Medulla oblongata (tissue), 1 donor: ENCODE results near the gene SHKBP1.
"Not testable (repeated sequence)": the region's sequence is repeated elsewhere in the genome, so short reads cannot be mapped to it uniquely, and the experiment has no call there.

Experiments
- DNase-seq: peaks from one replicate; pipeline ENCODE4 v3.0.0-alpha.2; 2015; ENCODE audit errors: extremely low spot score

Gene SHKBP1, protein sequence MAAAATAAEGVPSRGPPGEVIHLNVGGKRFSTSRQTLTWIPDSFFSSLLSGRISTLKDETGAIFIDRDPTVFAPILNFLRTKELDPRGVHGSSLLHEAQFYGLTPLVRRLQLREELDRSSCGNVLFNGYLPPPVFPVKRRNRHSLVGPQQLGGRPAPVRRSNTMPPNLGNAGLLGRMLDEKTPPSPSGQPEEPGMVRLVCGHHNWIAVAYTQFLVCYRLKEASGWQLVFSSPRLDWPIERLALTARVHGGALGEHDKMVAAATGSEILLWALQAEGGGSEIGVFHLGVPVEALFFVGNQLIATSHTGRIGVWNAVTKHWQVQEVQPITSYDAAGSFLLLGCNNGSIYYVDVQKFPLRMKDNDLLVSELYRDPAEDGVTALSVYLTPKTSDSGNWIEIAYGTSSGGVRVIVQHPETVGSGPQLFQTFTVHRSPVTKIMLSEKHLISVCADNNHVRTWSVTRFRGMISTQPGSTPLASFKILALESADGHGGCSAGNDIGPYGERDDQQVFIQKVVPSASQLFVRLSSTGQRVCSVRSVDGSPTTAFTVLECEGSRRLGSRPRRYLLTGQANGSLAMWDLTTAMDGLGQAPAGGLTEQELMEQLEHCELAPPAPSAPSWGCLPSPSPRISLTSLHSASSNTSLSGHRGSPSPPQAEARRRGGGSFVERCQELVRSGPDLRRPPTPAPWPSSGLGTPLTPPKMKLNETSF

DNA sequence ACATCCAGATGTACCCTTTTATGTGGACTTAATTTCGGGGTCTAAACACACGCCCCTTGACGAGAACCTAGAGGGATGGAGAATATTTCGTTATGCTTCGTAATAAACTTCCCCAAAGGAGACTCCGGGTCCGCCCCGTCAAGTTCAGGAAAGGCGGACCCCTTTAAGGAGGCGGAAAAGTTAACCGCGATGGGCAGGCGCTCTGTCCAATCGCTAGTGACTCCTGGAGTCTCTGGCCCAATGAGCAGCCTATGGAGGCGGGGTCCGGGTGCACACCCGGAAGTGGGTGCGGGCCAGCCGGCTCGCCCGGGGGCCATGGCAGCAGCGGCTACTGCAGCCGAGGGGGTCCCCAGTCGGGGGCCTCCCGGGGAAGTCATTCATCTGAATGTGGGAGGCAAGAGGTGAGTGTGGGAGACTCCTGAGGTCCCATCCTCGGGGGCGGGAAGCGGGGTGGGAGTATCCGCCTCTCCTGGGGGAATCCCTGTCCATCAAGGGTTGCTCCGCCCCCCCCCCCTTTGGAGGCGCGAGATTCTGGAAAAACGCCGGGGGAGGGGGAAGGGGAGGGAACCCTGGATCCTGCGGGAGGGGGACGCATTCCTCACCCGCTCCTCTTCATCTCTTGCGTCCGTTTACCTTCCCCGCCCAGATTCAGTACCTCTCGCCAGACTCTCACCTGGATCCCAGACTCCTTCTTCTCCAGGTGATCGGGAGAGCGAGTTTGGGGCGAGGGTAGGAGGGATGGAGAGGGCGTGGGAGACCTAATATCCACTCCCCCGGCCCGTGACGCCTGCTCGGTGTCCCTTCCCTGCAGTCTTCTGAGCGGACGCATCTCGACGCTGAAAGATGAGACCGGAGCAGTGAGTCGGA, at the start of gene SHKBP1:
SHKBP1 (plus strand) TSS at position 289 of the 867 bp plus-strand sequence; CDS start at position 316, 27 bp downstream.
- peak; percentile 97 for DNase-seq

GRCh38 chr19:40528078-40528477, 48.6 kb upstream of the SHKBP1 start:
- DNase-seq, result no peak

DNA sequence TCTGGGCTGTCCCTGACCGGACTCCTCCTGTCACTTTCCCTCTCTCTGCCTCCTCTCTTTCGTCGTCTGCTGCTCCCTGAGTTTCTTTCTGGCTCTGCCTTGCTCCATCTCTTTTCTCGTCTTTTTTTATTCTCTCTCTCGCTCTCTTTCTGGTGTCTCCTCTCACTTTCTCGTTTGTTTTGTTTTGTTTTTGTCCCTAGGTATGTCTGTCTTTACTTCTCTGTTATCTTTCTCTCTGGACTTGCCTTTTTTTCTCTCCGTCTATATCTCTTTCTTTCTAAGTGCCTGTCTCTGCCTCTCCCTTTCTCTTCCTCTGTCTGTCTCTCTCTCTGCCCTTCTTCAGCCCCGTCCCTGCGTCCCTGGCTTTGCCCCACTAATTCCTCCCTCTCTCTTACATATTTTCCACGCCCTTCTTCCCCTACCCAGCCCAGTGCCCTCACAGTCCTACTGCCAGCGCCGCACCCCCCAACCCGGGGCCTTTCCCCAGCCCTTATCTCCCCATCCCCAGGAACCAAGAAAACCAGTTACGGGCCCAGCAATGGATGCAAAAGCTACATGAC, 48.1 kb upstream of the SHKBP1 start:
- no peak for DNase-seq

DNA sequence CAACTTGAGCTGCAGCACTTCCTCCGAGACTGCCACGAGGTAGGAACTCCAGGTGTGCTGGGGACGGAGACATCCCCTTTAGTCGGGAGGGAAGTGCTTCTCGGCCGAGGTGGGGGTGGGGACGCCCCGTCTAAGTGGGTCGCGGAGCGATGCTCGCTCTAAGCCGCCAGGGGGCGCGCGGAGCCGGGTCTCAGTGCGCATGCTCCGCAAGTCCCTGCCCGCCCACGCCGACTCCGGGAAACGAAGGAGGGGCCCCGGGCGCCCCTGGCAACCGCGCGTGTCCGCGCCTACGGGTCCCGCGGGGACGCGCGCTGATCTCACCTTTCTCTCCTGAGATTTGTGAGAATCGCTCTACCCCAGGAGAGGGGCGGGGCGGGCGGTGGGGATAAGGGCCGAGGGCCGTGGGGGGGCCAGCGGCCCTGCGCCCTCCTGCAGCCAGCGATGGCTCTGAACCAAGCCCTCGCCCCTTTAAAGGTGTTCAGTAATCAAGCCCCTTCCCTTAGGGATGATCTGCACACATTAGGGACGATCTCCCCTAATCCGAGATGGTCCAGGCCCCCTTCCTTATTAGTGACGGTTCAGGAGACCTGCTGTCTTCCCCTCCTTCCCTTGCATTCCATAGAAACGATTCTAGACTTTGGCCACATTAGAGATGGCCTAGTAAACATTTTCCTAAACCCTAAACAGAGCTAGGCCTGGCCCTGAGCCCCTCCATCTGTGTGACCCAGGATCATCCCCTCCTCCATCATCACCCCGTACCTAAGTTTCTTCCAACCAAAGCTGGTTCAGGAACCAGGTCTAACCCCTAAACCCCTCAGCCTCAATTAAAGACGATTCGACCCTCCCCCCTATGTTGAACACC, 47.3 kb upstream of the SHKBP1 start:
- DNase-seq, result peak; percentile 83

DNA sequence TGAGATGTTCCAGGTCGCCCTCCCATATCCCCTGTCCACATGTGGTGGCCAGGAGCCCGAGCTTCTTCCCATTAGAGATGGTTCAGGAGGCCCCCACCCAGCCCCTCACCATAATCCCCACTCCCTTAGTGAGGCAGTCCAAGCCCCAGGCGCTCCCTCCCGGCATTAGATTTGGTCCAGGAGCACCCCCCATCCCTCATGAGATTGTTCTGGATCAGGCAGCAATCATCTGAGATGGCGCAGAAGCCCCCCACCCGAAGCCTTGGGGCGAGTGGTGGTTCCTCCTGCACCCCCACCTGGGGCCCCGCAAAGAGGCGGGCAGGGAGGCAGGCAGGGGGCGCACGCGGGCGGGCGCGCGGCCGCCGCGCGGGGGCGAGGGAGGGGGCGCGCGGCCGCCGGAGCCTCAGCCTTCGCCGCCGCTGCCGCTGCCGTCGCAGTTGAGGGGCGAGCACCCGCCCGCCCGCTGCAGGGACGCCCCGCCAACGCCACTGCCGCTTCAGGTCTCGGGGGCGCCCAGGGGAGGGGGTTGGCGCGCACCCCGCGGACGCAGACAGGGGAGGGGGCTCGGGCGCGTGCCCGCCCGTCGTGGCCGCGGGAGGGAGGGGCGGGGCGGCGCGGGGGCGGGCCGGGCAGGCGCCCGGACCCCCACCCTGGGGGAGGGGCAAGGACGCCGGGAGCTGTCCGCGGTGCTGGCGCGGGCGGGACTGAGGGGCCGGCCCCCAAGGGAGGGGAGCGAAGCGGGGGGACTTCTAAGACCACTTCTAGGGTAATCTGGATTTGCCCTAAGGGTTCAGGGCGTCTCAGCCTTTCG, 46.4 kb upstream of the SHKBP1 start:
- DNase-seq, result no peak

DNA sequence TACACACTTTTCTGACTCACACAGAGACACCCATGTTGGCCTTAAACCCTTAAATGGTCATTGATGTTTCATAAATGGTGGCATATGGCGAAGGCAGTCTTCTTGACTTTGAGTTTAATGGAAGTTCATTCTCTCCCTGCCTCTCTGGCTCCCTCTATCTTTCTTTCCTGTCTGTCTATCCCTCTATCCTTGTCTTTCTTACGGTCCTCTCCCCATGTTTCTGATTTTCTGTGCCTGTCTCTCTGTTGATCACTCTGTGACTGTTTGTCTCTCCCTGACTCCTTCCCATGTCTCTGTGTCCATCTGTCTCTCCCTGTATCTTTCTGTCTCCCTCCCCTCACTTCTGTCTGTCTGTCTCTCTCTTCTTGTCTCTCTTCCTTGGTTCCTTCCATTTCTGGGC, 43.2 kb upstream of the SHKBP1 start:
- DNase-seq, result no peak

DNA sequence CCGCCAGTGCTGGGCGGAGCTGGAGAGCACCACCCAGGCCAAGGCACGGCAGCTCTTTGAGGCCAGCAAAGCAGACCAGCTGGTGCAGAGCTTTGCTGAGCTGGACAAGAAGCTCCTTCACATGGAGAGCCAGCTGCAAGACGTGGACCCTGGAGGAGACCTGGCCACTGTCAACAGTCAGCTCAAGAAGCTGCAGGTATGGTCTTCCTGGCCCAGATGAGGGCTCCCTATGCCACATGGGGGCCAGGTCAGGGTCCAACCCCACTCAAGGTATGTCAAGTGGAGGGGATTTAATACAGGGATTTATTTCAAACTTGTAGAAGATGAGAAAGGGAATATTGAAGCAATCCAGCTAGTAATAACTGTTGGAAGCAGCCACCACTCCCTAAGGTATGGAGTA, 42.5 kb upstream of the SHKBP1 start:
- DNase-seq, result no peak

DNA sequence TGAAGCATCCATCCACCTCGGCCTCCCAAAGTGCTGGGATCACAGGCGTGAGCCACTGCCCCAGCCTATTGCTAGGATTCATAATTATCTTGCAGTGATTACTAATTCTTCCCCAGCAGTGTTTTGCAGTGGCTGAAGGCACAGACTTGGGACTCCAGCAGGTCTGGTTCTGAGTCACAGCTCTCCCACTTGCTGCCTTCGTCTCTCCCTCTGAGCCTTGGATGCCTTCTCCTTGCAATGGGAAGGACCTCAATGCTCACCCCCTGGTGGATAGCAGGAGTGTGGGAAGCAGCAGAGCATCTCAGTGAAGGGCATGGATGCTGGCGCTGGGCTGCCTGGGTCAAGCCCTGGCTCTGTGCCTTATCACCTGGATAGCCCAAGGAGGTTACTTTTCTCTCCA, 37.6 kb upstream of the SHKBP1 start:
- DNase-seq, result no peak

DNA sequence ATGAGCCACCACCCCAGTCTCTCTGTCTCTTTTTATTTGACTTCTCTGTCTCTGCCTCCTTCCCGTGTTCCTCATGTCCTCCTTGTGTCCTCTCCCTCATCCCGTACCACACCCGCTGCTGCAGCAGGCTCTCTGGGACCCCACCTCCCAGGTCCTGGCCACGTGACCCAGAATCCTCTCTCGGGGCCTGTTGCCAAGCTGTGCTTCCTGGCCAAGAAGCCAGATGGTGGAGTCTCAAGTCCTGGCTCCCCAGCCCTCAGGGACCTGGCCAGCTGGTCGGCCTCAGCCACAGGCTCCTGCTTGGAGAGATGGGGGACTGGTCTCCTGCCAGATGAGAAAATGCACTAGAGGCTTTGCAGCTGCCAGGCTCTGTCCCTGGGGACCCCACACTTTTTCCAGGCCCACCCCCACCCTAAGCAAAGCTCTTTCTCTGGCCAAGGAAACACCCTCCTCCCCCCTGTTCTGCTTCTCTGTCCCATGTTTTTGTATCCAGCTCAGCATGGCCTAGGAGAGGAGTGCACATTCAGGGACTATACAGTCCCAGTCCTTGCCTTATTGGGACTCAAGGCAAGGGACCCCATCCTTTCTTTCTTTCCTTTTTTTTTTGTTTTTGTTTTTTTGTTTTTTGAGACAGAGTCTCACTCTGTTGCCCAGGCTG, 34.3 kb upstream of the SHKBP1 start:
- peak; percentile 30 for DNase-seq

DNA sequence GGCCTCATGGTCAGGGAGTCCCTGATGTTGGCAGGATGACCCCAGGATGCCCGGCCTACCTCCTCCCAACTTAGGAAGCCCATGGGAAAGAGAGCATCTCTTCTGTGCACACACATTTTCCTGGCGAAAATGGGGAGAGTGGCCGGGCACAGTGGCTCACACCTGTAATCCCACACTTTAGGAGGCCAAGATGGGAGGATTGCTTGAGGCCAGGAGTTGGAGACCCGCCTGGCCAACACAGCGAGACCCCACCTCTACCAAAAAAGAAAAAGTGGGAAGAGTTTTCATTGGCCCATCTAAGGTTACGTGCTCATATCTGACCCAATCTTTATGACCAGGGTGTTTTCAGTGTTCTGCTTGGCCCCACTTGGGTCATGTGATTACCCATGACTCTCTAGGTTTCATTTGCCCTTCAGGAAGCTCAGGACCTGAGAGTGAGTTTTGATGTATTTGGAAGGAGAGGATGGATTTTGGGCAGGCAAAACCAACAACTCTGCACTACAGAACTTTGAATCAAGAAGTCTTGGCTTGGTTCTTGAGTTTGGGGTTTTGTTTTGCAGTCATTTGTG, 33.6 kb upstream of the SHKBP1 start:
- no peak for DNase-seq

- not testable (repeated sequence) for DNase-seq
Observed at GRCh38 chr19:40546153-40546841, 30.4 kb upstream of the SHKBP1 start.

DNA sequence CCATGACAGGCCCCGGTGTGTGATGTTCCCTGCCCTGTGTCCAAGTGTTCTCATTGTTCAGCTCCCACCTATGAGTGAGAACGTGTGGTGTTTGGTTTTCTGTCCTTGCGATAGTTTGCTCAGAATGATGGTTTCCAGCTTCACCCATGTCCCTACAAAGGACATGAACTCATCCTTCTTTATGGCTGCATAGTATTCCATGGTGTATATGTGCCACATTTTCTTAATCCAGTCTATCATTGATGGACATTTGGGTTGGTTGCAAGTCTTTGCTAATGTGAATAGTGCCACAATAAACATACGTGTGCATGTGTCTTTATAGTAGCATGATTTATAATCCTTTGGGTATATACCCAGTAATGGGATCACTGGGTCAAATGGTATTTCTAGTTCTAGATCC, 29.5 kb upstream of the SHKBP1 start:
- DNase-seq, result not testable (repeated sequence)

GRCh38 chr19:40547836-40548235, 28.8 kb upstream of the SHKBP1 start:
- no peak for DNase-seq

DNA sequence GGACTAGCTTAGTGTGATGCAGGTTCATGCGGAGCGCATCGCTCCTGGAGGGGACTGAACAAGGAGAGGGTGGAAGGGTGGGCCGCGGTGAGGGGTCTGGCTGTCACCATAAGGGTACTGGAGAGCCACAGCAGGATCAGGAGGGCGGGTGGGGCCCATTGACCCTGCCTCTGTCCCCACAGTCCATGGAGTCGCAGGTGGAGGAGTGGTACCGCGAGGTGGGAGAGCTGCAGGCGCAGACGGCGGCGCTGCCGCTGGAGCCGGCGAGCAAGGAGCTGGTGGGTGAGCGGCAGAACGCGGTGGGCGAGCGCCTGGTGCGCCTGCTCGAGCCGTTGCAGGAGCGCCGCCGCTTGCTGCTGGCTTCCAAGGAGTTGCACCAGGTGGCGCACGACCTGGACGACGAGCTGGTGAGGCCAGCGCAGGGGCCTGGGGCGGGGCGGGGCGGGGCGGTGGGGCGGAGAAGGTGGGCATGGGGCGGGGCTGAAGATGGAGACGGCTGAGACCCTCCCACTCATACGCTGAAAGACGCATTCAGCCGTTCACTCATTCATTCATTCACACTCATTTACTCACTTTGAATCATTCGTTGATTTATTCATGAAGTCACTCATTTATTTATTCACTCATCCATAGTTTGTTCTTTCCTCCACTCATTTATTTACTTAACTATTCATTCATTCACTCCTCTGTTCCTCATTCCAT, 27.5 kb upstream of the SHKBP1 start:
- DNase-seq, result no peak

GRCh38 chr19:40550951-40551350, 25.7 kb upstream of the SHKBP1 start:
- DNase-seq, result no peak

DNA sequence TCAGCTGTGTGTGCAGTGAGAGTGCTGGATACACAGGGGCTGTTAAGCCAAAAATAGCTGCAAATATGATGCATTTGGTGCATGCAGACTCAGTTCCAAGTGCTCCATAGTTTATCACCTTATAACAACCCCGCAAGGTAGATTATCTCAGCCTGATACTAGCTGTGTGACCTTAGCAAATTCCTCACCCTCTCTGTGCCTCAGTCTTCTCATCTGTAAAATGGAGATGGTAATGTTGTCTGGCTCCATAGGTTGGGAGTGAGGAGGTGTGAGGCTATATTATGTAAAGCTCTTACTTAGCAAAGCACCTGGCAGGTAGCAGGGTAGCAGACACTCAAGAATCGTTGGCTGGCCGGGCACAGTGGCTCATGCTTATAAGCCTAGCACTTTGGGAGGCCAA, 23.8 kb upstream of the SHKBP1 start:
- DNase-seq, result no peak

GRCh38 chr19:40553885-40554857, 22.5 kb upstream of the SHKBP1 start:
- DNase-seq, result no peak
